Smooth muscle cell (in vitro differentiated cells): ENCODE results near the gene NUP88. TPM values are rescaled to one million over a fixed set of nuclear protein-coding genes. Genes with fewer than 3 reads are reported as not detected.

Experiments
- DNase-seq: peaks from one replicate; lab custom pipeline; 2025; ENCODE audit not compliant: unreplicated experiment; lab: John Stamatoyannopoulos, UW
- H2AFZ ChIP-seq: fragments of 200-600 bp; sonication (generic); 2 replicates; pipeline ENCODE4 v1.6.0; 2016; ENCODE audit warnings: antibody characterized with exemption, low read depth, mild to moderate bottlenecking
- H3F3A ChIP-seq: fragments of 200-600 bp; sonication (generic); 2 replicates; pipeline ENCODE4 v1.6.0; 2017; ENCODE audit warnings: antibody characterized with exemption, low read depth
- H3K27ac ChIP-seq: fragments of 200-600 bp; sonication (generic); 2 replicates; pipeline ENCODE4 v1.5.1; 2016; ENCODE audit warnings: low read depth, mild to moderate bottlenecking
- H3K27me3 ChIP-seq: fragments of 200-600 bp; sonication (generic); 2 replicates; pipeline ENCODE4 v1.6.1; 2016; ENCODE audit warnings: low read depth, mild to moderate bottlenecking
- H3K36me3 ChIP-seq: fragments of 200-600 bp; sonication (generic); 2 replicates; pipeline ENCODE4 v1.5.1; 2016; ENCODE audit warnings: low read depth
- H3K4me1 ChIP-seq: fragments of 200-600 bp; sonication (generic); 2 replicates; pipeline ENCODE4 v1.5.1; 2016; ENCODE audit warnings: low read depth
- H3K4me2 ChIP-seq: fragments of 200-600 bp; sonication (generic); 2 replicates; pipeline ENCODE4 v1.6.0; 2016; ENCODE audit warnings: mild to moderate bottlenecking
- H3K4me3 ChIP-seq: fragments of 200-600 bp; sonication (generic); 2 replicates; pipeline ENCODE4 v1.5.1; 2016; ENCODE audit warnings: mild to moderate bottlenecking
- H3K79me2 ChIP-seq: fragments of 200-600 bp; sonication (generic); 2 replicates; pipeline ENCODE4 v1.6.0; 2016; ENCODE audit warnings: low read depth, mild to moderate bottlenecking
- H3K9ac ChIP-seq: fragments of 200-600 bp; sonication (generic); 2 replicates; pipeline ENCODE4 v1.6.0; 2016; ENCODE audit warnings: low read depth
- H3K9me3 ChIP-seq: fragments of 200-600 bp; sonication (generic); replicated peaks from 2 replicates; pipeline ENCODE4 v1.5.1; 2016; ENCODE audit warnings: low read depth
- H4K20me1 ChIP-seq: fragments of 200-600 bp; sonication (generic); 2 replicates; pipeline ENCODE4 v1.6.0; 2016; ENCODE audit warnings: low read depth
- CTCF ChIP-seq: fragments of 200-600 bp; sonication (generic); IDR thresholded peaks from 2 replicates; pipeline ENCODE4 v1.5.1; 2017; ENCODE audit warnings: borderline replicate concordance, mild to moderate bottlenecking, antibody characterized with exemption; ENCODE audit not compliant: insufficient read depth, poor library complexity, severe bottlenecking
- WGBS: methylation state at CpG from one replicate; pipeline ENCODE4 v1.1.7; 2016; ENCODE audit warnings: low lambda C conversion rate; 5-methylcytosine and 5-hydroxymethylcytosine counted together
- polyA plus RNA-seq: library from polyadenylated mRNA; unstranded; fragments of >200 nt; fragmentation: Nextera tagmentation; extraction: Ambion mirVana; gene quantifications from 2 replicates; pipeline ENCODE4 v1.2.1, GENCODE V29; 2016
- total RNA-seq: library from RNA; depleted of rRNA; stranded (reverse); fragments of >200 nt; gene quantifications from 2 replicates; pipeline ENCODE4 v1.2.3, GENCODE V29; 2014

NUP88 gene
- total and polyA plus RNA-seq, 2 experiments from 2014 or later: 31.2 to 47.4 TPM

GRCh38 chr17:5419959-5420653, 644 bp upstream of the NUP88 start, which contains the start of gene RPAIN:
RPAIN (plus strand) TSS chr17:5420182; CDS start chr17:5420211, 29 bp downstream.
- Histone ChIP-seq H3K9me3 (no peaks in the 10 kb centered on the region), H3K27me3 (no peaks in the 10 kb centered on the region), H3K4me1 (peaks cover 14% of the 10 kb centered on the region), H3K36me3 (peaks cover 3% of the 10 kb centered on the region), H3K4me2 (peak within 1 kb of the TSS; percentile 95), H3K27ac (peak within 1 kb of the TSS; percentile 96), H3K4me3 (peak within 1 kb of the TSS; percentile 85), H3K79me2 (peaks cover 49% of the 10 kb centered on the region), H4K20me1 (peaks cover 5% of the 10 kb centered on the region), H3K9ac (peak within 1 kb of the TSS; percentile 96), H2AFZ (peak within 1 kb of the TSS; percentile 88), H3F3A (no peaks in the 10 kb centered on the region)
- DNase-seq: peak; percentile 86
- TF ChIP-seq CTCF: no peak
- WGBS: under 1% methylated on average over 41 of the region's 41 CpGs

GRCh38 chr17:5418858-5419355, 555 bp downstream of the NUP88 start:
- Histone ChIP-seq H3K4me1 (peaks cover 14% of the 10 kb centered on the region), H2AFZ (peak overlapping the region; percentile 60), H3K9ac (peak overlapping the region; percentile 96), H3K4me2 (peak overlapping the region; percentile 95), H3K27me3 (no peaks in the 10 kb centered on the region), H3F3A (peaks cover 7% of the 10 kb centered on the region), H3K36me3 (no peaks in the 10 kb centered on the region), H3K79me2 (peaks cover 49% of the 10 kb centered on the region), H3K27ac (peak overlapping the region; percentile 96), H3K4me3 (peak overlapping the region; percentile 85), H4K20me1 (peaks cover 9% of the 10 kb centered on the region), H3K9me3 (no peaks in the 10 kb centered on the region)
- TF ChIP-seq CTCF: no peak
- no peak for DNase-seq
- 1% methylated on average over 26 of the region's 26 CpGs for WGBS

- peak overlapping the region; percentile 21 for H3K27ac ChIP-seq
- no peak for TF ChIP-seq CTCF
- no peak overlapping the region for H2AFZ ChIP-seq
- H3K9me3 ChIP-seq: no peaks in the 10 kb centered on the region
- 93% methylated on average over 2 of the region's 2 CpGs for WGBS
- H3F3A ChIP-seq: peaks cover 7% of the 10 kb centered on the region
- H3K79me2 ChIP-seq: peaks cover 47% of the 10 kb centered on the region
- H3K4me2 ChIP-seq: no peak overlapping the region
- no peak for DNase-seq
- H3K4me3 ChIP-seq: no peak overlapping the region
- H3K27me3 ChIP-seq: no peaks in the 10 kb centered on the region
- no peaks in the 10 kb centered on the region for H3K36me3 ChIP-seq
- no peak overlapping the region for H3K9ac ChIP-seq
- H3K4me1 ChIP-seq: peaks cover 18% of the 10 kb centered on the region
- H4K20me1 ChIP-seq: peaks cover 24% of the 10 kb centered on the region
These were observed 2.6 kb downstream of the NUP88 start for GRCh38 chr17:5416901-5417300.

- Histone ChIP-seq H3K9ac (peak overlapping the region; percentile 59), H4K20me1 (peaks cover 24% of the 10 kb centered on the region), H3F3A (peaks cover 7% of the 10 kb centered on the region), H3K9me3 (no peaks in the 10 kb centered on the region), H3K4me3 (no peak overlapping the region), H3K36me3 (peaks cover 19% of the 10 kb centered on the region), H2AFZ (no peak overlapping the region), H3K27me3 (no peaks in the 10 kb centered on the region), H3K4me1 (peaks cover 11% of the 10 kb centered on the region), H3K27ac (peak overlapping the region; percentile 87), H3K79me2 (peaks cover 35% of the 10 kb centered on the region), H3K4me2 (peak overlapping the region; percentile 61)
- DNase-seq: no peak
- no peak for TF ChIP-seq CTCF
- 10% methylated on average over 4 of the region's 4 CpGs for WGBS
These were observed 5.8 kb downstream of the NUP88 start for GRCh38 chr17:5413682-5414081.
